IgD-negative memory B cell (primary cell): ENCODE measurements around the gene TM4SF18. TPM values are rescaled to one million over a fixed set of nuclear protein-coding genes. Genes with fewer than 3 reads are reported as not detected.
"Not testable (repeated sequence)": the region's sequence is repeated elsewhere in the genome, so short reads cannot be mapped to it uniquely, and the experiment has no call there.

Source experiments
- H3K27ac Mint-ChIP-seq, 3 donors: one replicate each; pipeline ENCODE4 v1.8.0; 2020 to 2022; ENCODE audit warnings: mild to moderate bottlenecking in 3 of 3, mixed read lengths in 3 of 3, moderate library complexity in 1 of 3
- H3K27me3 Mint-ChIP-seq: one replicate; pipeline ENCODE4 v1.8.0; 2021; ENCODE audit warnings: mixed read lengths
- H3K36me3 Mint-ChIP-seq: one replicate; pipeline ENCODE4 v1.8.0; 2020; ENCODE audit warnings: mild to moderate bottlenecking, mixed read lengths
- H3K4me1 Mint-ChIP-seq, 3 donors: one replicate each; pipeline ENCODE4 v1.8.0; 2020 to 2022; ENCODE audit warnings: mixed read lengths in 3 of 3, mild to moderate bottlenecking in 1 of 3
- H3K4me3 Mint-ChIP-seq, 4 donors: one replicate each; pipeline ENCODE4 v1.8.0; 2020 to 2022; ENCODE audit warnings: mild to moderate bottlenecking in 4 of 4, mixed read lengths in 4 of 4, moderate library complexity in 3 of 4
- H3K9me3 Mint-ChIP-seq, 3 donors: one replicate each; pipeline ENCODE4 v1.8.0; 2020 to 2021; ENCODE audit warnings: mixed read lengths in 3 of 3, mild to moderate bottlenecking in 1 of 3
- polyA plus RNA-seq: library from polyadenylated mRNA; unstranded; fragments of 300-500 nt; fragmentation: Illumina TruSeq; gene quantifications from one replicate; pipeline ENCODE4 v1.2.3, GENCODE V29; 2021

The TM4SF18 gene
- polyA plus RNA-seq, result not detected

- Mint-ChIP-seq H3K9me3 (no peaks in the 10 kb centered on the region), H3K27me3 (peaks cover 5% of the 10 kb centered on the region), H3K27ac (no peak within 1 kb of the TSS), H3K4me3 (no peak within 1 kb of the TSS), H3K4me1 (peaks cover 0 to 2% (median 0%) of the 10 kb centered on the region in 3 donors), H3K36me3 (no peaks in the 10 kb centered on the region)
These were observed at the start of gene TM4SF18 for GRCh38 chr3:149333176-149333859. TM4SF18 (minus strand) TSS chr3:149333636; CDS start chr3:149333382, 254 bp downstream.

GRCh38 chr3:149382518-149382917, 49.1 kb upstream of the TM4SF18 start:
- H3K27me3 Mint-ChIP-seq, result peaks cover 7% of the 10 kb centered on the region
- no peak overlapping the region for H3K27ac Mint-ChIP-seq
- H3K4me3 Mint-ChIP-seq, result no peak overlapping the region
- H3K36me3 Mint-ChIP-seq, result no peaks in the 10 kb centered on the region
- no peaks in the 10 kb centered on the region for H3K4me1 Mint-ChIP-seq
- H3K9me3 Mint-ChIP-seq, result no peaks in the 10 kb centered on the region

GRCh38 chr3:149382101-149382467, 48.6 kb upstream of the TM4SF18 start:
- Mint-ChIP-seq H3K4me3 (no peak overlapping the region), H3K4me1 (no peaks in the 10 kb centered on the region), H3K9me3 (no peaks in the 10 kb centered on the region), H3K27me3 (peaks cover 7% of the 10 kb centered on the region), H3K36me3 (no peaks in the 10 kb centered on the region), H3K27ac (no peak overlapping the region)

GRCh38 chr3:149381173-149382100, 48.0 kb upstream of the TM4SF18 start:
- Mint-ChIP-seq H3K4me3 (no peak overlapping the region), H3K27ac (no peak overlapping the region), H3K9me3 (no peaks in the 10 kb centered on the region)

GRCh38 chr3:149380220-149380619, 46.8 kb upstream of the TM4SF18 start:
- H3K27me3 Mint-ChIP-seq, H3K4me3 Mint-ChIP-seq, H3K36me3 Mint-ChIP-seq, H3K9me3 Mint-ChIP-seq, H3K4me1 Mint-ChIP-seq, H3K27ac Mint-ChIP-seq: not testable (repeated sequence)

More at GRCh38 chr3:149381173-149382100, 48.0 kb upstream of the TM4SF18 start:
- Mint-ChIP-seq H3K27me3 (peaks cover 7% of the 10 kb centered on the region), H3K36me3 (no peaks in the 10 kb centered on the region), H3K4me1 (no peaks in the 10 kb centered on the region)

GRCh38 chr3:149378478-149379309, 45.3 kb upstream of the TM4SF18 start:
- Mint-ChIP-seq H3K36me3 (no peaks in the 10 kb centered on the region), H3K4me1 (no peaks in the 10 kb centered on the region), H3K27ac (peak overlapping the region in 1 of 3 donors; percentile 91), H3K27me3 (peaks cover 10% of the 10 kb centered on the region), H3K4me3 (peak overlapping the region in 1 of 4 donors; percentile 65), H3K9me3 (no peaks in the 10 kb centered on the region)

GRCh38 chr3:149377408-149378364, 44.2 kb upstream of the TM4SF18 start, which contains the start of gene TM4SF1:
TM4SF1 (minus strand) TSS chr3:149377649; CDS start chr3:149377547, 102 bp downstream.
- H3K27me3 Mint-ChIP-seq, result peaks cover 10% of the 10 kb centered on the region
- peak within 1 kb of the TSS in 1 of 3 donors; percentile 91 for H3K27ac Mint-ChIP-seq
- no peaks in the 10 kb centered on the region for H3K9me3 Mint-ChIP-seq
- peak within 1 kb of the TSS in 1 of 4 donors; percentile 43 for H3K4me3 Mint-ChIP-seq
- H3K36me3 Mint-ChIP-seq, result peaks cover under 1% of the 10 kb centered on the region
- no peaks in the 10 kb centered on the region for H3K4me1 Mint-ChIP-seq

GRCh38 chr3:149376718-149377407, 43.4 kb upstream of the TM4SF18 start:
- Mint-ChIP-seq H3K27ac (no peak overlapping the region), H3K27me3 (peaks cover 6% of the 10 kb centered on the region), H3K4me3 (no peak overlapping the region), H3K9me3 (no peaks in the 10 kb centered on the region), H3K36me3 (peaks cover 1% of the 10 kb centered on the region), H3K4me1 (no peaks in the 10 kb centered on the region)

GRCh38 chr3:149375501-149376196, 42.2 kb upstream of the TM4SF18 start:
- Mint-ChIP-seq H3K36me3 (peaks cover 1% of the 10 kb centered on the region), H3K4me3 (no peak overlapping the region), H3K27me3 (peaks cover 6% of the 10 kb centered on the region), H3K27ac (no peak overlapping the region), H3K9me3 (no peaks in the 10 kb centered on the region), H3K4me1 (no peaks in the 10 kb centered on the region)

GRCh38 chr3:149374793-149375500, 41.5 kb upstream of the TM4SF18 start:
- peaks cover 1% of the 10 kb centered on the region for H3K36me3 Mint-ChIP-seq
- H3K4me1 Mint-ChIP-seq, result no peaks in the 10 kb centered on the region
- no peaks in the 10 kb centered on the region for H3K9me3 Mint-ChIP-seq
- peaks cover 6% of the 10 kb centered on the region for H3K27me3 Mint-ChIP-seq
- no peak overlapping the region for H3K4me3 Mint-ChIP-seq
- no peak overlapping the region for H3K27ac Mint-ChIP-seq

GRCh38 chr3:149374391-149374790, 41.0 kb upstream of the TM4SF18 start:
- no peaks in the 10 kb centered on the region for H3K4me1 Mint-ChIP-seq
- no peak overlapping the region for H3K27ac Mint-ChIP-seq
- no peak overlapping the region for H3K4me3 Mint-ChIP-seq
- peaks cover 1% of the 10 kb centered on the region for H3K36me3 Mint-ChIP-seq
- H3K9me3 Mint-ChIP-seq, result no peaks in the 10 kb centered on the region
- peaks cover 5% of the 10 kb centered on the region for H3K27me3 Mint-ChIP-seq

- Mint-ChIP-seq H3K36me3 (peaks cover 1% of the 10 kb centered on the region), H3K27ac (no peak overlapping the region), H3K9me3 (no peaks in the 10 kb centered on the region), H3K4me3 (no peak overlapping the region), H3K4me1 (no peaks in the 10 kb centered on the region), H3K27me3 (peaks cover 7% of the 10 kb centered on the region)
These were observed 40.0 kb upstream of the TM4SF18 start for GRCh38 chr3:149373235-149374125.
